PFSK-1 (cell line): Measurements from ENCODE around the gene ASIC1.

Experiments
- POLR2AphosphoS5 ChIP-seq: IDR thresholded peaks from 2 replicates; pipeline ENCODE4 v1.6.1; 2012; ENCODE audit warnings: low read depth, mild to moderate bottlenecking, control low read depth, low read length, moderate library complexity
- SIN3A ChIP-seq: IDR thresholded peaks from 2 replicates; pipeline ENCODE4 v1.6.1; 2012; ENCODE audit warnings: mild to moderate bottlenecking, low read length, moderate library complexity, borderline replicate concordance; ENCODE audit not compliant: insufficient read depth
- TAF1 ChIP-seq: IDR thresholded peaks from 2 replicates; pipeline ENCODE4 v1.6.1; 2012; ENCODE audit warnings: low read length, control low read depth, borderline replicate concordance; ENCODE audit not compliant: insufficient read depth
- TF ChIP-seq, protein P1 (sequence below), 2 experiments: IDR thresholded peaks; 2 replicates each; pipeline versions ENCODE4 v1.6.1 to v1.8.0; 2011 to 2012; ENCODE audit warnings: low read depth in 2 of 2, low read length in 2 of 2, control low read depth in 1 of 2, inconsistent platforms in 1 of 2, mild to moderate bottlenecking in 1 of 2, moderate library complexity in 1 of 2; ENCODE audit not compliant: insufficient read depth in 1 of 2

DNA sequence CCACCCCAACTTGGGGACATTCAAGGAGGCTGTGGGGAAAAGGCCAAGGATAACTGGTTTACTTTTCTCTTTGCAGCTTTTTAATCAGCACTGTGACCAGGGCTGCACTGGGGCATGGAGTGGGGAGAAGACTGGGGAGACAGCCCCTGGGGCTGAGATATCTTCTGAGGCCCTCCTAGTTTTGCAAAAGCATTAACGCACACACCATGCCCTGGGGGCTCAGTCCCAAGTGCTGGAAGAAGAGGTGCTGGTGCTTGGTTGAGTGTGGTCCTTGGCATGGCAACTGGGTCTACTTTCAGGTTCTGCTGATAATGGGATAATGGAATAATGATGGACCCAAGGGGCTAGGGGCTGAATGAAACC, 18.4 kb downstream of the ASIC1 start:
- TF ChIP-seq SIN3A (no peak), TAF1 (no peak), POLR2AphosphoS5 (no peak)
- TF ChIP-seq, protein P1, sequence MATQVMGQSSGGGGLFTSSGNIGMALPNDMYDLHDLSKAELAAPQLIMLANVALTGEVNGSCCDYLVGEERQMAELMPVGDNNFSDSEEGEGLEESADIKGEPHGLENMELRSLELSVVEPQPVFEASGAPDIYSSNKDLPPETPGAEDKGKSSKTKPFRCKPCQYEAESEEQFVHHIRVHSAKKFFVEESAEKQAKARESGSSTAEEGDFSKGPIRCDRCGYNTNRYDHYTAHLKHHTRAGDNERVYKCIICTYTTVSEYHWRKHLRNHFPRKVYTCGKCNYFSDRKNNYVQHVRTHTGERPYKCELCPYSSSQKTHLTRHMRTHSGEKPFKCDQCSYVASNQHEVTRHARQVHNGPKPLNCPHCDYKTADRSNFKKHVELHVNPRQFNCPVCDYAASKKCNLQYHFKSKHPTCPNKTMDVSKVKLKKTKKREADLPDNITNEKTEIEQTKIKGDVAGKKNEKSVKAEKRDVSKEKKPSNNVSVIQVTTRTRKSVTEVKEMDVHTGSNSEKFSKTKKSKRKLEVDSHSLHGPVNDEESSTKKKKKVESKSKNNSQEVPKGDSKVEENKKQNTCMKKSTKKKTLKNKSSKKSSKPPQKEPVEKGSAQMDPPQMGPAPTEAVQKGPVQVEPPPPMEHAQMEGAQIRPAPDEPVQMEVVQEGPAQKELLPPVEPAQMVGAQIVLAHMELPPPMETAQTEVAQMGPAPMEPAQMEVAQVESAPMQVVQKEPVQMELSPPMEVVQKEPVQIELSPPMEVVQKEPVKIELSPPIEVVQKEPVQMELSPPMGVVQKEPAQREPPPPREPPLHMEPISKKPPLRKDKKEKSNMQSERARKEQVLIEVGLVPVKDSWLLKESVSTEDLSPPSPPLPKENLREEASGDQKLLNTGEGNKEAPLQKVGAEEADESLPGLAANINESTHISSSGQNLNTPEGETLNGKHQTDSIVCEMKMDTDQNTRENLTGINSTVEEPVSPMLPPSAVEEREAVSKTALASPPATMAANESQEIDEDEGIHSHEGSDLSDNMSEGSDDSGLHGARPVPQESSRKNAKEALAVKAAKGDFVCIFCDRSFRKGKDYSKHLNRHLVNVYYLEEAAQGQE (IDR thresholded peaks at IDR 0.05; ENCODE audit: insufficient read depth in 1 of 2, low read depth in 2 of 2, low read length in 2 of 2): no peak
